ENCODE data around the gene RPS27.

DNA sequence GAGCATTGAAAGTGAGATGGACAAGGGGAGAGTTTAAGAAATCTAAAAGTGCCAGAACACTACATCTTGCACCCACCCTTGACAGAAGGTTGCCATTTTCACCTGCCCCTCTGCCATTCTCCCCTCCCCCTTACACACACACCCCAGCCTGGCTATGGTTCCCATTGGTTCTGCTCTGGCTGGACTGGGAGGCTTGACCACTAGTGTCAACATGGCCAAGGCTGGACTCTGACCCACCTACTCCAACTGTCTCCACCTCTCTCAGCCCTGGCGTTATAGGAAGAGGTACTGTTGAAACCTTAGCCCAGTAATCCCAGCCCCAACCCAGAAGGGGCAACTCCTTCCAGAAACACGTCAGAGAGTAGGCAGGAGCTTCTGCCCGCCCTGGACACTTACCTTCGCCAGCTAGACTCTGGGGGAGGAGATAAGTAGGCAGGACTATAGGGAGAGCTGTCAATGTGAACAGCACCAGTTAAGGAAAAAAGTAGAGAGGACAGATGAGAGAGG is 36.6 kb upstream of the RPS27 start:
- TF ChIP-seq, protein P1, sequence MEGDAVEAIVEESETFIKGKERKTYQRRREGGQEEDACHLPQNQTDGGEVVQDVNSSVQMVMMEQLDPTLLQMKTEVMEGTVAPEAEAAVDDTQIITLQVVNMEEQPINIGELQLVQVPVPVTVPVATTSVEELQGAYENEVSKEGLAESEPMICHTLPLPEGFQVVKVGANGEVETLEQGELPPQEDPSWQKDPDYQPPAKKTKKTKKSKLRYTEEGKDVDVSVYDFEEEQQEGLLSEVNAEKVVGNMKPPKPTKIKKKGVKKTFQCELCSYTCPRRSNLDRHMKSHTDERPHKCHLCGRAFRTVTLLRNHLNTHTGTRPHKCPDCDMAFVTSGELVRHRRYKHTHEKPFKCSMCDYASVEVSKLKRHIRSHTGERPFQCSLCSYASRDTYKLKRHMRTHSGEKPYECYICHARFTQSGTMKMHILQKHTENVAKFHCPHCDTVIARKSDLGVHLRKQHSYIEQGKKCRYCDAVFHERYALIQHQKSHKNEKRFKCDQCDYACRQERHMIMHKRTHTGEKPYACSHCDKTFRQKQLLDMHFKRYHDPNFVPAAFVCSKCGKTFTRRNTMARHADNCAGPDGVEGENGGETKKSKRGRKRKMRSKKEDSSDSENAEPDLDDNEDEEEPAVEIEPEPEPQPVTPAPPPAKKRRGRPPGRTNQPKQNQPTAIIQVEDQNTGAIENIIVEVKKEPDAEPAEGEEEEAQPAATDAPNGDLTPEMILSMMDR (IDR thresholded peaks at IDR 0.05 in 4 of 5, conservative IDR thresholded peaks at IDR 0.05 in 1 of 5), result no peak
- no peak for TF ChIP-seq POLR2A (IDR thresholded peaks at IDR 0.05)

All from gastrocnemius medialis (tissue), 4 donors.